Glutamatergic neuron (in vitro differentiated cells): ENCODE data around the gene VPS11. TPM values are rescaled to one million over a fixed set of nuclear protein-coding genes. Genes with fewer than 3 reads are reported as not detected.

ENCODE experiments used
- DNase-seq: peaks from one replicate; pipeline ENCODE4 v3.0.0; 2022
- H3K27ac Mint-ChIP-seq: one replicate; pipeline ENCODE4 v1.8.0; 2020; ENCODE audit warnings: mild to moderate bottlenecking, mixed read lengths, inconsistent platforms; ENCODE audit not compliant: unreplicated experiment
- H3K27me3 Mint-ChIP-seq: one replicate; pipeline ENCODE4 v1.8.0; 2020; ENCODE audit warnings: mild to moderate bottlenecking, moderate library complexity, mixed read lengths, inconsistent platforms; ENCODE audit not compliant: unreplicated experiment
- H3K36me3 Mint-ChIP-seq: one replicate; pipeline ENCODE4 v1.8.0; 2020; ENCODE audit warnings: mild to moderate bottlenecking, mixed read lengths, inconsistent platforms; ENCODE audit not compliant: unreplicated experiment
- H3K4me1 Mint-ChIP-seq: one replicate; pipeline ENCODE4 v1.8.0; 2020; ENCODE audit warnings: mild to moderate bottlenecking, low read depth, mixed read lengths, inconsistent platforms; ENCODE audit not compliant: unreplicated experiment
- H3K4me3 Mint-ChIP-seq: one replicate; pipeline ENCODE4 v1.8.0; 2020; ENCODE audit warnings: mild to moderate bottlenecking, mixed read lengths, inconsistent platforms; ENCODE audit not compliant: unreplicated experiment
- H3K9me3 Mint-ChIP-seq: one replicate; pipeline ENCODE4 v1.8.0; 2020; ENCODE audit warnings: mild to moderate bottlenecking, moderate library complexity, mixed read lengths, inconsistent platforms; ENCODE audit not compliant: unreplicated experiment
- total RNA-seq: library from RNA; stranded (reverse); fragmentation: NEBNext Ultra II Directional; extraction: Animal tissue kit (Norgen Biotek cat#: 25700); gene quantifications from one replicate; pipeline ENCODE4 v1.2.1, GENCODE V29; 2021; ENCODE audit not compliant: unreplicated experiment
- TF ChIP-seq, protein P1 (sequence below): fragments of 200-600 bp; sonication (generic); IDR thresholded peaks from one replicate; pipeline ENCODE4 v1.5.0; 2021; ENCODE audit not compliant: partially characterized antibody, unreplicated experiment

VPS11 gene
- total RNA-seq, 1 donor from 2014 or later, result 32.7 TPM

DNA sequence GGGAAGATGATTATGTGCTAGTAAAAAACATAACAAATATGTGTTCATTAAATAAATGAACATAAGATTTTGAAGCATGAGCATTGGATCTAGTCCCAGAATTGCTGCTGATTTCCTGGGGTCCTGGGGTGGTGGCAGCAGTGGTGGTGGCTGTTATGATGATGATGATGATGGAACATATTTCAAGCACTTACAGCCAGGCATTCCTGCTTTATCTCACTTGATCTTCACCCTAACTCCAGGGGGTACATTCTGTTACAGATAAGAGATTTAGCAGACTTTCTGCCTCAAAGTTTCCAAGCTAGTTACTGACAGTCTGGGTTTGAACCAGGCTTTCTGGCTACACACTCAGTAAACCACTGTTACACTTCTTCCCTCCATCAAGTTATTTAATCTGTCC, 43.9 kb upstream of the VPS11 start:
- DNase-seq, result no peak
- Mint-ChIP-seq H3K9me3 (peaks cover 3% of the 10 kb centered on the region), H3K36me3 (no peaks in the 10 kb centered on the region), H3K27ac (no peak overlapping the region), H3K27me3 (peaks cover 1% of the 10 kb centered on the region), H3K4me1 (peaks cover 5% of the 10 kb centered on the region), H3K4me3 (no peak overlapping the region)
- TF ChIP-seq, protein P1, sequence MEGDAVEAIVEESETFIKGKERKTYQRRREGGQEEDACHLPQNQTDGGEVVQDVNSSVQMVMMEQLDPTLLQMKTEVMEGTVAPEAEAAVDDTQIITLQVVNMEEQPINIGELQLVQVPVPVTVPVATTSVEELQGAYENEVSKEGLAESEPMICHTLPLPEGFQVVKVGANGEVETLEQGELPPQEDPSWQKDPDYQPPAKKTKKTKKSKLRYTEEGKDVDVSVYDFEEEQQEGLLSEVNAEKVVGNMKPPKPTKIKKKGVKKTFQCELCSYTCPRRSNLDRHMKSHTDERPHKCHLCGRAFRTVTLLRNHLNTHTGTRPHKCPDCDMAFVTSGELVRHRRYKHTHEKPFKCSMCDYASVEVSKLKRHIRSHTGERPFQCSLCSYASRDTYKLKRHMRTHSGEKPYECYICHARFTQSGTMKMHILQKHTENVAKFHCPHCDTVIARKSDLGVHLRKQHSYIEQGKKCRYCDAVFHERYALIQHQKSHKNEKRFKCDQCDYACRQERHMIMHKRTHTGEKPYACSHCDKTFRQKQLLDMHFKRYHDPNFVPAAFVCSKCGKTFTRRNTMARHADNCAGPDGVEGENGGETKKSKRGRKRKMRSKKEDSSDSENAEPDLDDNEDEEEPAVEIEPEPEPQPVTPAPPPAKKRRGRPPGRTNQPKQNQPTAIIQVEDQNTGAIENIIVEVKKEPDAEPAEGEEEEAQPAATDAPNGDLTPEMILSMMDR, result no peak

DNA sequence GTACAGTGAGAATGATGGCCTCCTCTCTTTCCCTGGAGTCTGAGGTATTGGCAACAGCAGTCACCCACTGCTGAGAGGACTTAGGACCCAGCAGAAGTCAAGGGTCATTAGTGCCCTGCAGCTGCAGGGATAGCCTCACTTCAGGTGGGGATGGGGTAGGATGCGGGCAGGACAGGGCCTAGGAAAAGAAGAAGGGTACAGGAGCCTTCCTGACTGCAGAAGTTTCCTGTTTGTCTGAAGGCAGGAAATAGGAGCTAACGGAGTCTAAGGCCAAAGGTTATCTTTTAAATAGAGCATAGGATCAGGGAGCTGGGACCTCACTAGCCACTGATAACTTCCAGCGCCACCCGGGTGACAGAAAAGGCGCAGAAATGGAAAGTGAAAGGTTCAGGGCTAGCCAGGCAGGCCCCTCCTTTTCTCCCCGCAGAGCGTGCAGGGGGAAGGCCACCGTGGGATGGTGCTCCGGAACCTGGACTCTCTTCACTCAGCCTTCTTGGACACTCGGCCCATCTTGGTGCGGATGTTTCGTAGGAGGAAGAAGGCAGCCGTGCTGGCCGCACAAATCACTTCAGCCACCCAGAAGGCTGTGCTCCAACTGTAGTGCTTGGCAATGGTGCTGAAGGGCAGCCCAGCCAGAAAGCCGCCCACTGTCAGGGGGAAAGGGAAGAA, 43.1 kb upstream of the VPS11 start:
- peaks cover 13% of the 10 kb centered on the region for H3K4me1 Mint-ChIP-seq
- no peaks in the 10 kb centered on the region for H3K36me3 Mint-ChIP-seq
- H3K27me3 Mint-ChIP-seq, result peaks cover 2% of the 10 kb centered on the region
- no peak for DNase-seq
- peaks cover 3% of the 10 kb centered on the region for H3K9me3 Mint-ChIP-seq
- no peak overlapping the region for H3K4me3 Mint-ChIP-seq
- no peak overlapping the region for H3K27ac Mint-ChIP-seq
- TF ChIP-seq, protein P1, result no peak

DNA sequence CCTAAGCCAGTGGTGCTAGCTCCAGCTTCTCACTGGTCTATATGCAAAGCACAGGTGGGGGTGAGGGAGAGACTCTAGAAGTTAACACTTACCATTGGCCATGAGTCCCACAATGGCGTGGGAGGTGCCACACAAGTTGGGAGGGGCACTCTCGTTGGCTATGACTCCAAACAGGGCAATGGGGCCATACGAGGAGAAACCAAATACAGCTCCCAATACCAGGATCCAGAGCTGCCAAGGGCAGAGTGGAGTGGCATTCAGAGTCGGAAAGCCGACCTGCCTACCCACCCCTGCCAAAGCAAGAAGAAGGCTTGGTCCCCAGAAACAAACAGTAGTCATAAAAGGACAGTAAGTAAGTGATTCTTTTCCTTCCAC, 42.5 kb upstream of the VPS11 start:
- DNase-seq, result no peak
- Mint-ChIP-seq H3K4me1 (peaks cover 12% of the 10 kb centered on the region), H3K27ac (no peak overlapping the region), H3K36me3 (no peaks in the 10 kb centered on the region), H3K4me3 (no peak overlapping the region), H3K27me3 (peaks cover 5% of the 10 kb centered on the region), H3K9me3 (peaks cover 3% of the 10 kb centered on the region)
- TF ChIP-seq, protein P1, result no peak

DNA sequence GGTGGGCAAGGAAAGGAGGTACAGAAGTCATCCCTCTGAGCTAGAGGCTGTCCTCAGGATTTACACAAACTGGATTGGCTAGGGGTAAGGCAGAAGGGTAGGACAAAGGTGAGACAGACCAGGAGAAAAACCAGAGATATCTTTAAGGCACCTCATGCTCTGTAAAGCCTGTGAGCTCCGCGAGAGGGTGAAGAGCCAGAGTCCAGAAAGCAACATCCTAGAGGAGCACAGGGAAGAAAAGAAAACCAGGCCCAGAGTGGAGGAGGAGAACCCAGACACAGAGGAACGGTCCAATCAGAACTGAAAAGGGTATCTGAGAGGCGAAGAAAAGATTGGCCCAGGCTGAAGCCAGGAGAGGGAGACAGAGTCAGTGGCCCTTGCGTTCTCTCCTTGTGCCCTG, 42.1 kb upstream of the VPS11 start:
- Mint-ChIP-seq H3K36me3 (no peaks in the 10 kb centered on the region), H3K27me3 (peaks cover 5% of the 10 kb centered on the region), H3K9me3 (peaks cover 3% of the 10 kb centered on the region), H3K27ac (no peak overlapping the region), H3K4me1 (peaks cover 11% of the 10 kb centered on the region), H3K4me3 (no peak overlapping the region)
- TF ChIP-seq, protein P1, result no peak
- no peak for DNase-seq

DNA sequence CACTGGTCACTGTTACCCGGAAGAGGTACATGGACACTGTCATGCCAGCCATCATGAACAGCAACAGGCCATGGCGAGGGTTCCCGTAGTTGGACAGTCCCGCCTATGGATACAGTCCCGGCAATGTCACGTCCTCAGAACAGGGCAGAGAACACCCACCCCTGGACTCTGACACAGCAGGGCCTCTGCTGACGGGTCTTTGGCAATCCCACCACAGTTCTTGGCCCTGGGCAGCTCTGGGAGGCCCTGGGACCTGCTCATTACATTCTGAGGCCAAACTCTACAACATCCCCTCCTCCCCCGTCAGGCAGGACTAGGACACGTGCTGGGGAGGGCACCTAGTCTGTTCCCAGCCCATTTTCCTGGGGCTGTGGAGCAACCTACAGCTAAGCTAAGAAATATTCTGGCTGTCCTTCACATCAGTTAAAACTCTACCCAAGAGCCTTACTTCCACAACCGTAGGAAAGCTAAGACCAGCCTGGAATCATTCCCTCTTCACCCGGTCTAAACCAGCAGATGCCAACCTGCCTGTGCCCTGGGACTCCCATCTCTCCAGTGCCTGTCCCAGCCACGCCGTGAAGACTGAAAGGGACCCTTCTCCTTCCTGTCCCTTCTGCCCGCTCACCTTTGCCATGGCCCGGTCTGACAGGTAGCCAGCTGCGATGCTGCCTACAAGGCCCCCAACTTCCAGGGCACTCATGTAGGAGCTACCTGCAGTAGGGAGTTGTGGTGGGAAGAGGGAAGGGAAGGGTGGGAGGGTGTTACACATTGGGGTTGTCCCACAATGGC, 41.4 kb upstream of the VPS11 start:
- Mint-ChIP-seq H3K36me3 (no peaks in the 10 kb centered on the region), H3K27ac (no peak overlapping the region), H3K27me3 (peaks cover 5% of the 10 kb centered on the region), H3K4me1 (peaks cover 11% of the 10 kb centered on the region), H3K4me3 (no peak overlapping the region), H3K9me3 (peaks cover 3% of the 10 kb centered on the region)
- TF ChIP-seq, protein P1, result no peak
- no peak for DNase-seq
